Panc1 (cell line): ENCODE data around the gene TMC8. TPM values are rescaled to one million over a fixed set of nuclear protein-coding genes. Genes with fewer than 3 reads are reported as not detected.
A peak's percentile ranks its signal among the peaks of the same experiment; 100 is the strongest.

ENCODE experiments used
- ATAC-seq: fragments of 200-7000 bp; cut with Tn5 transposase; 2 replicates; pipeline ENCODE4 v1.9.1; 2020; ENCODE audit warnings: mild to moderate bottlenecking, moderate library complexity
- BruUV-seq: library from RNA; stranded (reverse); fragments of 400-500 nt; replicated peaks from 2 replicates; lab custom pipeline; 2021; lab: Mats Ljungman, UMichigan
- CTCF ChIA-PET: fragments of 300-600 bp; sonication (Branson Sonifier 250); formaldehyde crosslinking; loops from one replicate; lab custom pipeline; 2022; ENCODE audit warnings: antibody characterized with exemption; lab: Charles Lee
- POLR2A ChIA-PET: fragments of 300-600 bp; sonication (Branson Sonifier 250); formaldehyde crosslinking; loops from one replicate; lab custom pipeline; 2022; ENCODE audit warnings: antibody characterized with exemption; lab: Charles Lee
- DNase-seq: peaks from one replicate; pipeline ENCODE4 v3.0.0-alpha.2; 2010; ENCODE audit warnings: low read depth, low spot score
- H3K27ac ChIP-seq: 2 replicates; pipeline ENCODE4 v1.5.1; 2011; ENCODE audit warnings: mild to moderate bottlenecking, low read length, inconsistent platforms
- H3K27me3 ChIP-seq: fragments of 200-500 bp; sonication (Bioruptor generic); 2 replicates; pipeline ENCODE4 v1.6.0; 2014; ENCODE audit warnings: low read length, inconsistent platforms; ENCODE audit not compliant: control insufficient read depth, insufficient read depth
- H3K36me3 ChIP-seq: fragments of 200-500 bp; sonication (Bioruptor generic); 2 replicates; pipeline ENCODE4 v1.5.1; 2014; ENCODE audit warnings: inconsistent platforms, mild to moderate bottlenecking, low read length, moderate library complexity; ENCODE audit not compliant: control insufficient read depth, insufficient read depth
- H3K4me1 ChIP-seq: 2 replicates; pipeline ENCODE4 v1.5.1; 2011; ENCODE audit warnings: inconsistent platforms, mild to moderate bottlenecking, low read length, moderate library complexity; ENCODE audit not compliant: control insufficient read depth, insufficient read depth
- H3K4me3 ChIP-seq, 2 experiments: 2 replicates each; pipeline ENCODE4 v1.5.1; 2011 to 2012; ENCODE audit warnings: low read depth in 2 of 2, low read length in 2 of 2, mild to moderate bottlenecking in 2 of 2, inconsistent platforms in 1 of 2, moderate library complexity in 1 of 2
- H3K9me3 ChIP-seq: fragments of 200-500 bp; sonication (Bioruptor generic); 2 replicates; pipeline ENCODE4 v1.5.1; 2014; ENCODE audit warnings: low read depth, mild to moderate bottlenecking, inconsistent platforms, low read length, moderate library complexity; ENCODE audit not compliant: control insufficient read depth, insufficient read depth
- POLR2AphosphoS5 ChIP-seq: IDR thresholded peaks from 2 replicates; pipeline ENCODE4 v1.6.1; 2012; ENCODE audit warnings: mild to moderate bottlenecking, low read depth, low read length, moderate library complexity
- SIN3A ChIP-seq: IDR thresholded peaks from 2 replicates; pipeline ENCODE4 v1.6.1; 2012; ENCODE audit warnings: low read depth, mild to moderate bottlenecking, low read length, moderate library complexity, borderline replicate concordance; ENCODE audit not compliant: insufficient read depth
- TCF7L2 ChIP-seq: IDR thresholded peaks from 2 replicates; pipeline ENCODE4 v1.6.1; 2011; ENCODE audit warnings: mild to moderate bottlenecking, low read depth, low read length, inconsistent platforms
- in situ Hi-C: cut with HindIII; loops from 2 replicates; pipeline ENCODE4 v1.10.0; 2016; ENCODE audit warnings: low sequenced_read_pairs, low pct_unique_long_range_greater_than_20kb
- intact Hi-C: fragments of 100-400 bp; cut with micrococcal nuclease; formaldehyde crosslinking; loops from one replicate; pipeline ENCODE4 v1.10.0; 2022; ENCODE audit not compliant: unreplicated experiment
- total RNA-seq: library from RNA; stranded (reverse); gene quantifications from one replicate; pipeline ENCODE4 v1.2.1, GENCODE V29; 2021; ENCODE audit not compliant: unreplicated experiment
- TF ChIP-seq, protein P1 (sequence below), 2 experiments: IDR thresholded peaks; 2 replicates each; pipeline ENCODE4 v1.6.1; 2011 to 2012; ENCODE audit warnings: low read depth in 2 of 2, control low read depth in 1 of 2, low read length in 1 of 2, mild to moderate bottlenecking in 1 of 2, moderate library complexity in 1 of 2; ENCODE audit not compliant: insufficient read depth in 1 of 2
- TF ChIP-seq, protein P2 (sequence below): fragments of 450-650 bp; IDR thresholded peaks from 2 replicates; pipeline ENCODE4 v1.5.1; 2017; ENCODE audit warnings: mild to moderate bottlenecking

The TMC8 gene
- total RNA-seq, 1 experiment from 2014 or later: 1.4 TPM

DNA sequence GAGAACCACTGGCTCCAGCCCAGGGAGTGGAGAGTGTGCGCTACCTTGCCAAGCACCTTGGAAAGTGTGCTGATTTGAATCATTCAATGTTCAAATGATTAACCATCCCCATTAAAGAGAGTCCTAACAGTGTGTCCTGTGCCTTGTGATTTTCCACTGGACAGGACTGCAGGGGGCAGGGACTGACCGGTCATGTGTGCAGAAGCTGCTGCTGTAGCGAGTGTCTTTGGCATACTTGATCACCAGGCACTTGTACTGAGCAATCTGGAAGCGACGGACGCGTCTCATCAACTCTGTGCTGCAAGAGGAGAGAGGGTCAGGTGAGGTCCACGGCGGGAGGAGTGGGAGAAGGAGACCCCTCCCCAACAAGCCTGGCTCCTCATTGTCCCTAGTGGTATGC, 54.3 kb downstream of the TMC8 start:
- intact Hi-C loops: no loop called here
- CTCF ChIA-PET: no interaction called here
- no peak for TF ChIP-seq SIN3A
- TF ChIP-seq, protein P1, sequence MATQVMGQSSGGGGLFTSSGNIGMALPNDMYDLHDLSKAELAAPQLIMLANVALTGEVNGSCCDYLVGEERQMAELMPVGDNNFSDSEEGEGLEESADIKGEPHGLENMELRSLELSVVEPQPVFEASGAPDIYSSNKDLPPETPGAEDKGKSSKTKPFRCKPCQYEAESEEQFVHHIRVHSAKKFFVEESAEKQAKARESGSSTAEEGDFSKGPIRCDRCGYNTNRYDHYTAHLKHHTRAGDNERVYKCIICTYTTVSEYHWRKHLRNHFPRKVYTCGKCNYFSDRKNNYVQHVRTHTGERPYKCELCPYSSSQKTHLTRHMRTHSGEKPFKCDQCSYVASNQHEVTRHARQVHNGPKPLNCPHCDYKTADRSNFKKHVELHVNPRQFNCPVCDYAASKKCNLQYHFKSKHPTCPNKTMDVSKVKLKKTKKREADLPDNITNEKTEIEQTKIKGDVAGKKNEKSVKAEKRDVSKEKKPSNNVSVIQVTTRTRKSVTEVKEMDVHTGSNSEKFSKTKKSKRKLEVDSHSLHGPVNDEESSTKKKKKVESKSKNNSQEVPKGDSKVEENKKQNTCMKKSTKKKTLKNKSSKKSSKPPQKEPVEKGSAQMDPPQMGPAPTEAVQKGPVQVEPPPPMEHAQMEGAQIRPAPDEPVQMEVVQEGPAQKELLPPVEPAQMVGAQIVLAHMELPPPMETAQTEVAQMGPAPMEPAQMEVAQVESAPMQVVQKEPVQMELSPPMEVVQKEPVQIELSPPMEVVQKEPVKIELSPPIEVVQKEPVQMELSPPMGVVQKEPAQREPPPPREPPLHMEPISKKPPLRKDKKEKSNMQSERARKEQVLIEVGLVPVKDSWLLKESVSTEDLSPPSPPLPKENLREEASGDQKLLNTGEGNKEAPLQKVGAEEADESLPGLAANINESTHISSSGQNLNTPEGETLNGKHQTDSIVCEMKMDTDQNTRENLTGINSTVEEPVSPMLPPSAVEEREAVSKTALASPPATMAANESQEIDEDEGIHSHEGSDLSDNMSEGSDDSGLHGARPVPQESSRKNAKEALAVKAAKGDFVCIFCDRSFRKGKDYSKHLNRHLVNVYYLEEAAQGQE (IDR thresholded peaks at IDR 0.05; ENCODE audit: insufficient read depth in 1 of 2, low read depth in 2 of 2, low read length in 1 of 2): no peak
- TF ChIP-seq, protein P2, sequence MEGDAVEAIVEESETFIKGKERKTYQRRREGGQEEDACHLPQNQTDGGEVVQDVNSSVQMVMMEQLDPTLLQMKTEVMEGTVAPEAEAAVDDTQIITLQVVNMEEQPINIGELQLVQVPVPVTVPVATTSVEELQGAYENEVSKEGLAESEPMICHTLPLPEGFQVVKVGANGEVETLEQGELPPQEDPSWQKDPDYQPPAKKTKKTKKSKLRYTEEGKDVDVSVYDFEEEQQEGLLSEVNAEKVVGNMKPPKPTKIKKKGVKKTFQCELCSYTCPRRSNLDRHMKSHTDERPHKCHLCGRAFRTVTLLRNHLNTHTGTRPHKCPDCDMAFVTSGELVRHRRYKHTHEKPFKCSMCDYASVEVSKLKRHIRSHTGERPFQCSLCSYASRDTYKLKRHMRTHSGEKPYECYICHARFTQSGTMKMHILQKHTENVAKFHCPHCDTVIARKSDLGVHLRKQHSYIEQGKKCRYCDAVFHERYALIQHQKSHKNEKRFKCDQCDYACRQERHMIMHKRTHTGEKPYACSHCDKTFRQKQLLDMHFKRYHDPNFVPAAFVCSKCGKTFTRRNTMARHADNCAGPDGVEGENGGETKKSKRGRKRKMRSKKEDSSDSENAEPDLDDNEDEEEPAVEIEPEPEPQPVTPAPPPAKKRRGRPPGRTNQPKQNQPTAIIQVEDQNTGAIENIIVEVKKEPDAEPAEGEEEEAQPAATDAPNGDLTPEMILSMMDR: no peak
- no peak for TF ChIP-seq TCF7L2
- TF ChIP-seq POLR2AphosphoS5: no peak

DNA sequence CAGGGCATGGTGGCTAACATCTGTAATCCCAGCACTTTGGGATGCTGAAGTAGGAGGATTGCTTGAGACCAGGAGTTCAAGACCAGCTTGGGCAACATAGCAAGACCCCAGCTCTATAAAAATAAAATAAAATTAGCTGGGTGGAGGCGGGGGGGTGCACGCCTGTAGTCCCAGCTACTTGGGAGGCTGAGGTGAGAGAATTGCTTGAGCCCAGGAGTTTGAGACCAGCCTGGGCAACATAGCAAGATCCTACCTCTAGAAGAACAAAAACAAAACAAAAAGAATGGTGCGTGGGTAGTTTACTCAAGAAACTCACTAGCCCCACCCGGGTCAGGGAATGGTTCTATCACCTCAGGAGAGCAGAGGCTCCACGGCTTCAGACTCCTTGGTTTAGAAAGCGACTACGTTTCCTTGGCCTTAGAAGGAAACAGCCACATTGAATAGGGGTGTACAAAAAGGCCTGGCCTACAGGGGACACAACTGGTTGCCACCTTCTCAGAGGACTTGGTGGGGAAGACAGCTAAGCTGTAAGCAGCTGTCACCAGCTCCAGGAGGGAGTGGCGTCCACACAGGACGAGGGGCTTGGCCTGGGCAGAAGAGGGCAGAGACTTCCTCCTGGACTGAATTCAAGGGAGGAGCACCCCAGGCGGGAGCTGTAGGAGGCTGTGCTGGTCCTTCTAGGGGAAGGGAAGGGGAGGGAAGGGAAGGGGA, 55.6 kb downstream of the TMC8 start:
- H3K9me3 ChIP-seq: no peaks in the 10 kb centered on the region
- peak; percentile 61 for ATAC-seq
- peak overlapping the region; percentile 65 to 86 for H3K4me3 ChIP-seq
- no peaks in the 10 kb centered on the region for H3K27me3 ChIP-seq
- no peak for DNase-seq
- peak overlapping the region; percentile 69 for H3K27ac ChIP-seq
- in situ Hi-C loops (no loop called here), intact Hi-C loops (no loop called here)
- H3K4me1 ChIP-seq: peaks cover 26% of the 10 kb centered on the region
- CTCF ChIA-PET: interaction anchor here (0.6 to 1.1 kb wide), 6 partner anchors 10 to 273 kb away, joined by 3 to 17 read pairs (median 4); no protein-coding TSS in a partner anchor
- BruUV-seq: no TSS peak
- POLR2A ChIA-PET: interaction anchor here (0.6 kb wide), 2 partner anchors 48 to 58 kb away, joined by 3 to 4 read pairs; no protein-coding TSS in a partner anchor
- no peaks in the 10 kb centered on the region; the same call in 1 of the 2 replicates for H3K36me3 ChIP-seq
- TF ChIP-seq POLR2AphosphoS5 (no peak), TCF7L2 (no peak), SIN3A (no peak)
- TF ChIP-seq, protein P1 (IDR thresholded peaks at IDR 0.05; ENCODE audit: insufficient read depth in 1 of 2, low read depth in 2 of 2, low read length in 1 of 2): no peak
- TF ChIP-seq, protein P2: no peak

More for the DNA sequence above, 54.3 kb downstream of the TMC8 start:
- H3K36me3 ChIP-seq: peaks cover 3% of the 10 kb centered on the region
- in situ Hi-C loops: no loop called here
- no peak overlapping the region for H3K4me3 ChIP-seq
- H3K27ac ChIP-seq: no peak overlapping the region
- no peaks in the 10 kb centered on the region for H3K9me3 ChIP-seq
- no peak for ATAC-seq
- no peak for DNase-seq
- H3K4me1 ChIP-seq: peaks cover 26% of the 10 kb centered on the region
- POLR2A ChIA-PET: no interaction called here
- H3K27me3 ChIP-seq: no peaks in the 10 kb centered on the region
- BruUV-seq: no TSS peak
